AG10803 (cell line): ENCODE results near the gene SIK3.
"Not testable (repeated sequence)": the region's sequence is repeated elsewhere in the genome, so short reads cannot be mapped to it uniquely, and the experiment has no call there.

Experiments used
- DNase-seq: peaks from one replicate; pipeline ENCODE4 v3.0.0; 2010; ENCODE audit warnings: low read depth
- H3K4me3 ChIP-seq: 2 replicates; pipeline ENCODE4 v1.5.1; 2011; ENCODE audit warnings: mild to moderate bottlenecking, low read length, control low read depth
- TF ChIP-seq, protein P1 (sequence below): conservative IDR thresholded peaks from 2 replicates; pipeline ENCODE4 v1.5.1; 2011; ENCODE audit warnings: mild to moderate bottlenecking, low read length, control low read depth, inconsistent platforms

The SIK3 gene

DNA sequence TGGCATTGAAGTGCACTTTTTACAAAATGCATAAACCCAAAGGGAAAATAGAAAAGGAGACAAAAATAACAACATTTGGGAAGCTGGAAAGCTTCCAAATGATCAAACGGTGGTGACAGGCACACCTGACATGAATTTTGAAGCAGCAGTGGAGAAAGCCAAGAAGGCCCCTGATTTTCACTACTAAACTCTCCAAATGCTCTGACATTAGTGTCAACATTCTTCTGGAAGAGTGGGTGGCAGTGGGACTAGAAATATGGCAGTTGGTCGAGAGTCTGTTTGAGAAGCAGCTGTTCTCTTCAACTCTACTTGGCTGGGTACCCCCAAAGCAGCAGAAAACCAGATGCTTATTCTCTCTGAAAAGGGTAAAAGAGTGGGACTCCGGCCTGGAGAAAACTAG lies 294.2 kb downstream of the SIK3 start:
- no peak overlapping the region for H3K4me3 ChIP-seq
- DNase-seq, result no peak
- TF ChIP-seq, protein P1, sequence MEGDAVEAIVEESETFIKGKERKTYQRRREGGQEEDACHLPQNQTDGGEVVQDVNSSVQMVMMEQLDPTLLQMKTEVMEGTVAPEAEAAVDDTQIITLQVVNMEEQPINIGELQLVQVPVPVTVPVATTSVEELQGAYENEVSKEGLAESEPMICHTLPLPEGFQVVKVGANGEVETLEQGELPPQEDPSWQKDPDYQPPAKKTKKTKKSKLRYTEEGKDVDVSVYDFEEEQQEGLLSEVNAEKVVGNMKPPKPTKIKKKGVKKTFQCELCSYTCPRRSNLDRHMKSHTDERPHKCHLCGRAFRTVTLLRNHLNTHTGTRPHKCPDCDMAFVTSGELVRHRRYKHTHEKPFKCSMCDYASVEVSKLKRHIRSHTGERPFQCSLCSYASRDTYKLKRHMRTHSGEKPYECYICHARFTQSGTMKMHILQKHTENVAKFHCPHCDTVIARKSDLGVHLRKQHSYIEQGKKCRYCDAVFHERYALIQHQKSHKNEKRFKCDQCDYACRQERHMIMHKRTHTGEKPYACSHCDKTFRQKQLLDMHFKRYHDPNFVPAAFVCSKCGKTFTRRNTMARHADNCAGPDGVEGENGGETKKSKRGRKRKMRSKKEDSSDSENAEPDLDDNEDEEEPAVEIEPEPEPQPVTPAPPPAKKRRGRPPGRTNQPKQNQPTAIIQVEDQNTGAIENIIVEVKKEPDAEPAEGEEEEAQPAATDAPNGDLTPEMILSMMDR, result no peak

DNA sequence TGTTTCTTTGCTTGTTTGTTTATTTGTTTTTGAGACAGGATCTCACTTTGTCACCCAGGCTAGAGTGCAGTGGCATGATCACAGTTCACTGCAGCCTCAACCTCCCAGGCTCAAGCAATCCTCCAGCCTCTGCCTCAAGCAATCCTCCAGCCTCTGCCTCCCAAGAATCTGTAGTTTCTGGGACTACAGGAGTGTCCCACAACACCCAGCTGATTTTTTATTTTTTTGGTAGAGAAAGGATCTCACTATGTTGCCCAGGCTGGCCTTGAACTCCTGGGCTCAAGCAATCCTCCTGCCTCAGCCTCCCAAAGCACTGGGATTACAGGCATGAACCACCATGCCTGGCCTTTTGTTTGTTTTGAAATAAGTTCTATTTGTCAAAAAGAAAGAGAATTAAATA lies 296.6 kb downstream of the SIK3 start:
- DNase-seq, H3K4me3 ChIP-seq: not testable (repeated sequence)

DNA sequence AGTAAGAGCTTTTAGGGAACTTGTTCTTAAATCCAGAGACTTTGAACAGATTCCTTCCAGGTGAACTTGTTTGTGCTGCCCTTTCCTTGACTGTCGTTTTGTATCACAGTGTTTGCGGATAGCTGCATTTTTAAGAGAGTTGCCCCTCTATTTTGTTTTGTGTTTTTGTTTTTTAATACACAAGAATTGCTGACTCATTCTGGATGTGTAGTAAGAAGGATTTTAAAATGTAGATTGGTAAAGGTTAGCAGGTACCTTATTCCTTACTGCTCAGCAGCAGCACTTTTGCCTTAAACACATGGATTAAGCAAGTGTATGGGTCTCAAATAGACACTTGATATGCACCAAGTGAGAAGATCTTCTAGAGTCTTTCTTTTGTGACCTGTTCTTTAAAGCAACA lies 297.6 kb downstream of the SIK3 start:
- H3K4me3 ChIP-seq, result no peak overlapping the region
- DNase-seq, result no peak
- TF ChIP-seq, protein P1, result no peak

GRCh38 chr11:116798368-116798767 lies 299.9 kb downstream of the SIK3 start:
- DNase-seq, result no peak
- TF ChIP-seq, protein P1, result no peak
- no peak overlapping the region for H3K4me3 ChIP-seq

DNA sequence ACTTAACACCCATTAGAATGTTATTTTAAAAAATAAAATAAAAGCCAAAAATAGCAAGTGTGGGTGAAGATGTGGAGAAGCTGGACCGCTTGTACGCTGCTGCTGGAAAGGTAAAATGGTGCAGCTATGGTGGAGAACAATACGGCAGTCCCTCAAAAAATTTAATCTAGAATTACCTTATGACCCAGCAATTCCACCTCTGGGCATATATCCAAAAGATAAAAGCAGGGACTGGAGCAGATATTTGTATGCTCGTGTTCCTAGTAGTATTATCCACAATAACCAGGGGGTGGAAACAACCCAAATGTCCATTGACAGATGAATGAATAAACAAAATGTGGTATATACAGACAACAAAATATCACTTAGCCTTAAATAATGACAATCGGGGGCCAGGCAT lies 300.4 kb downstream of the SIK3 start:
- DNase-seq, result no peak
- TF ChIP-seq, protein P1, result no peak
- no peak overlapping the region for H3K4me3 ChIP-seq

GRCh38 chr11:116796548-116796947 lies 301.7 kb downstream of the SIK3 start:
- no peak overlapping the region for H3K4me3 ChIP-seq
- TF ChIP-seq, protein P1, result no peak
- DNase-seq, result no peak

GRCh38 chr11:116794851-116795250 lies 303.4 kb downstream of the SIK3 start:
- TF ChIP-seq, protein P1, result no peak
- no peak overlapping the region for H3K4me3 ChIP-seq
- DNase-seq, result peak; percentile 17

DNA sequence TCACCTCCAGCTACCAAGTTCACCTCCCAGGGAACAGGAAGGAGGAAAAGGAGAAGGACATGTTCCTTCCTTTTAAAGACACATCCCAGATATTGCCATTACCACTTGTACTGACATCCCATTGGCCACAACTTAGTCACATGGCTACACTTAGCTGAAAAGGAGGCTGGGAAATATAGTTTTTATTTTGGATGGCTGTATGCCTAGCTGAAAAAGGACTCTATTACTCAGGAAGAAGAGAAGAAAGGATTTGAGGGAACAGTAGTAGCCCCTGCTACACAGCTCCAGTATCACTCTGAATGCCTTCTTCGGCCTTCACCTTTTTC lies 304.5 kb downstream of the SIK3 start:
- no peak overlapping the region for H3K4me3 ChIP-seq
- TF ChIP-seq, protein P1, result no peak
- no peak for DNase-seq
